H1 (cell line): ENCODE data around the gene SLIT3.

Source experiments
- EP300 ChIP-seq, 2 experiments: IDR thresholded peaks; 1 replicate in 1 of 2; 2 replicates in 1 of 2; pipeline ENCODE4 v1.6.1; 2011 to 2012; ENCODE audit warnings: low read depth in 2 of 2, low read length in 2 of 2, mild to moderate bottlenecking in 2 of 2, borderline replicate concordance in 1 of 2, inconsistent platforms in 1 of 2, moderate library complexity in 1 of 2
- HDAC6 ChIP-seq: IDR thresholded peaks from one replicate; pipeline ENCODE4 v1.7.1; 2012; ENCODE audit warnings: low read depth, mild to moderate bottlenecking, inconsistent platforms, low read length, moderate library complexity
- KDM1A ChIP-seq: fragments of 200-600, 300-600 bp; sonication (generic); IDR thresholded peaks from 2 replicates; pipeline ENCODE4 v1.7.1; 2016; ENCODE audit warnings: mild to moderate bottlenecking, low read length, borderline replicate concordance
- MAX ChIP-seq: IDR thresholded peaks from 2 replicates; pipeline ENCODE4 v1.6.1; 2012; ENCODE audit warnings: inconsistent platforms
- POLR2A ChIP-seq, 2 experiments: IDR thresholded peaks; 1 replicate in 1 of 2; 2 replicates in 1 of 2; pipeline ENCODE4 v1.6.1; 2011; ENCODE audit warnings: low read depth in 2 of 2, low read length in 2 of 2, mild to moderate bottlenecking in 2 of 2; ENCODE audit errors: control extremely low read depth in 1 of 2
- RAD21 ChIP-seq, 2 experiments: IDR thresholded peaks in 1 of 2; conservative IDR thresholded peaks in 1 of 2; 2 replicates each; pipeline ENCODE4 v1.6.1; 2011; ENCODE audit warnings: low read depth in 2 of 2, low read length in 2 of 2, improper control_type of control experiment in 1 of 2, inconsistent platforms in 1 of 2, mild to moderate bottlenecking in 1 of 2, moderate library complexity in 1 of 2
- RXRA ChIP-seq: IDR thresholded peaks from 2 replicates; pipeline ENCODE4 v1.6.1; 2011; ENCODE audit warnings: low read depth, mild to moderate bottlenecking, low read length, moderate library complexity; ENCODE audit not compliant: insufficient read depth
- SIN3A ChIP-seq, 2 experiments: IDR thresholded peaks in 1 of 2; conservative IDR thresholded peaks in 1 of 2; 2 replicates each; pipeline ENCODE4 v1.6.1; 2011 to 2012; ENCODE audit warnings: low read length in 2 of 2, improper control_type of control experiment in 1 of 2, low read depth in 1 of 2, mild to moderate bottlenecking in 1 of 2
- SP2 ChIP-seq: IDR thresholded peaks from 2 replicates; pipeline ENCODE4 v1.6.1; 2012; ENCODE audit warnings: mild to moderate bottlenecking, low read length, inconsistent platforms
- TAF1 ChIP-seq: IDR thresholded peaks from 2 replicates; pipeline ENCODE4 v1.6.1; 2011; ENCODE audit warnings: mild to moderate bottlenecking, low read depth, low read length
- TF ChIP-seq, protein P1 (sequence below), 3 experiments: IDR thresholded peaks; 1 replicate in 2 of 3; 2 replicates in 1 of 3; pipeline versions ENCODE4 v1.5.1 to v1.6.1; 2011; ENCODE audit warnings: low read length in 3 of 3, mild to moderate bottlenecking in 3 of 3, inconsistent platforms in 2 of 3, low read depth in 1 of 3, moderate library complexity in 1 of 3; ENCODE audit not compliant: insufficient read depth in 1 of 3; ENCODE audit errors: control extremely low read depth in 1 of 3

- TF ChIP-seq MAX (no peak), POLR2A (IDR thresholded peaks at IDR 0.05; ENCODE audit: control extremely low read depth in 1 of 2, low read depth in 2 of 2, low read length in 2 of 2) (no peak), HDAC6 (no peak), KDM1A (no peak), RXRA (no peak), TAF1 (no peak), EP300 (IDR thresholded peaks at IDR 0.05; ENCODE audit: borderline replicate concordance in 1 of 2, low read depth in 2 of 2, low read length in 2 of 2) (no peak), SP2 (no peak), RAD21 (IDR thresholded peaks at IDR 0.05 in 1 of 2, conservative IDR thresholded peaks at IDR 0.05 in 1 of 2; ENCODE audit: low read depth in 2 of 2, low read length in 2 of 2) (no peak), SIN3A (conservative IDR thresholded peaks at IDR 0.05 in 1 of 2, IDR thresholded peaks at IDR 0.05 in 1 of 2; ENCODE audit: low read depth in 1 of 2, low read length in 2 of 2) (no peak)
- TF ChIP-seq, protein P1, sequence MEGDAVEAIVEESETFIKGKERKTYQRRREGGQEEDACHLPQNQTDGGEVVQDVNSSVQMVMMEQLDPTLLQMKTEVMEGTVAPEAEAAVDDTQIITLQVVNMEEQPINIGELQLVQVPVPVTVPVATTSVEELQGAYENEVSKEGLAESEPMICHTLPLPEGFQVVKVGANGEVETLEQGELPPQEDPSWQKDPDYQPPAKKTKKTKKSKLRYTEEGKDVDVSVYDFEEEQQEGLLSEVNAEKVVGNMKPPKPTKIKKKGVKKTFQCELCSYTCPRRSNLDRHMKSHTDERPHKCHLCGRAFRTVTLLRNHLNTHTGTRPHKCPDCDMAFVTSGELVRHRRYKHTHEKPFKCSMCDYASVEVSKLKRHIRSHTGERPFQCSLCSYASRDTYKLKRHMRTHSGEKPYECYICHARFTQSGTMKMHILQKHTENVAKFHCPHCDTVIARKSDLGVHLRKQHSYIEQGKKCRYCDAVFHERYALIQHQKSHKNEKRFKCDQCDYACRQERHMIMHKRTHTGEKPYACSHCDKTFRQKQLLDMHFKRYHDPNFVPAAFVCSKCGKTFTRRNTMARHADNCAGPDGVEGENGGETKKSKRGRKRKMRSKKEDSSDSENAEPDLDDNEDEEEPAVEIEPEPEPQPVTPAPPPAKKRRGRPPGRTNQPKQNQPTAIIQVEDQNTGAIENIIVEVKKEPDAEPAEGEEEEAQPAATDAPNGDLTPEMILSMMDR (IDR thresholded peaks at IDR 0.05; ENCODE audit: control extremely low read depth in 1 of 3, insufficient read depth in 1 of 3, low read depth in 1 of 3, low read length in 3 of 3) = no peak
These were observed 148.0 kb downstream of the SLIT3 start for GRCh38 chr5:169152946-169153345.
